K562 (cell line): ENCODE data around the gene DRAXIN. TPM values are rescaled to one million over a fixed set of nuclear protein-coding genes. Genes with fewer than 3 reads are reported as not detected.

Experiments
- CREM ChIP-seq: IDR thresholded peaks from 2 replicates; pipeline ENCODE4 v1.6.1; 2014; ENCODE audit warnings: antibody characterized with exemption, low read depth
- CTBP1 ChIP-seq: fragments of 450-650 bp; IDR thresholded peaks from 2 replicates; pipeline ENCODE4 v1.6.1; 2016; ENCODE audit warnings: borderline replicate concordance
- E2F6 ChIP-seq, 2 experiments: IDR thresholded peaks; 2 replicates each; pipeline ENCODE4 v1.6.1; 2011; ENCODE audit warnings: borderline replicate concordance in 1 of 2, control low read depth in 1 of 2, low read depth in 1 of 2, low read length in 1 of 2, mild to moderate bottlenecking in 1 of 2, mixed read lengths in 1 of 2, moderate library complexity in 1 of 2; ENCODE audit not compliant: insufficient read depth in 1 of 2, insufficient read length in 1 of 2, poor library complexity in 1 of 2, severe bottlenecking in 1 of 2; ENCODE audit errors: extremely low read depth in 1 of 2
- HDAC1 ChIP-seq, 2 experiments: fragments of 450-650 bp; IDR thresholded peaks; 2 replicates each; pipeline ENCODE4 v1.6.1; 2016 to 2017; ENCODE audit warnings: inconsistent platforms in 1 of 2, mild to moderate bottlenecking in 1 of 2, moderate library complexity in 1 of 2
- HDGF ChIP-seq: fragments of 450-650 bp; IDR thresholded peaks from 2 replicates; pipeline ENCODE4 v1.6.1; 2016
- HMG20B ChIP-seq: fragments of 250-450 bp; sonication (Bioruptor Pico); IDR thresholded peaks from 2 replicates; pipeline ENCODE4 v1.5.0; 2021; ENCODE audit warnings: mild to moderate bottlenecking
- KAT7 ChIP-seq: sonication (generic); formaldehyde crosslinking; IDR thresholded peaks from 2 replicates; pipeline ENCODE4 v1.8.0; 2022; ENCODE audit warnings: missing genetic modification reagents, mild to moderate bottlenecking, borderline replicate concordance
- KDM2B ChIP-seq: fragments of 250-450 bp; sonication (Bioruptor Pico); IDR thresholded peaks from 2 replicates; pipeline ENCODE4 v1.8.0; 2021; ENCODE audit warnings: mild to moderate bottlenecking, moderate library complexity
- MAZ ChIP-seq, 2 experiments: fragments of 450-650 bp in 1 of 2; sonication (generic) in 1 of 2; formaldehyde crosslinking; IDR thresholded peaks in 1 of 2; conservative IDR thresholded peaks in 1 of 2; 2 replicates each; pipeline versions ENCODE4 v1.4.0 to v1.5.0; 2020; ENCODE audit warnings: mild to moderate bottlenecking in 1 of 2, missing genetic modification reagents in 1 of 2
- MCM7 ChIP-seq, 2 experiments: fragments of 450-650 bp; IDR thresholded peaks; 2 replicates each; pipeline ENCODE4 v1.6.1; 2016 to 2018
- PKNOX1 ChIP-seq: fragments of 450-650 bp; IDR thresholded peaks from 2 replicates; pipeline ENCODE4 v1.6.1; 2016
- RAD21 ChIP-seq, 2 experiments: fragments of 250-450 bp in 1 of 2; fragments of 450-650 bp in 1 of 2; sonication (Bioruptor Pico) in 1 of 2; formaldehyde crosslinking in 1 of 2; IDR thresholded peaks in 1 of 2; conservative IDR thresholded peaks in 1 of 2; 2 replicates each; pipeline versions ENCODE4 v1.4.0 to v1.8.0; 2020 to 2022; ENCODE audit warnings: mild to moderate bottlenecking in 2 of 2, moderate library complexity in 1 of 2
- SRF ChIP-seq, 2 experiments: fragments of 250-450, 450-650 bp in 1 of 2; sonication (Bioruptor Pico) in 1 of 2; sonication (generic) in 1 of 2; formaldehyde crosslinking; IDR thresholded peaks; 2 replicates each; pipeline versions ENCODE4 v1.5.0 to v1.5.1; 2020 to 2022; ENCODE audit warnings: mild to moderate bottlenecking in 1 of 2, missing genetic modification reagents in 1 of 2
- SRSF9 ChIP-seq: fragments of 200-400 bp; formaldehyde crosslinking; IDR thresholded peaks from 2 replicates; pipeline ENCODE4 v1.6.1; 2017; ENCODE audit warnings: low read depth, low read length, borderline replicate concordance
- TCF3 ChIP-seq: sonication (generic); formaldehyde crosslinking; IDR thresholded peaks from 2 replicates; pipeline ENCODE4 v1.4.0; 2020; ENCODE audit warnings: mild to moderate bottlenecking, missing genetic modification reagents
- TEAD4 ChIP-seq, 2 experiments: sonication (generic) in 1 of 2; formaldehyde crosslinking in 1 of 2; IDR thresholded peaks; 2 replicates each; pipeline versions ENCODE4 v1.6.1 to v1.8.0; 2012 to 2022; ENCODE audit warnings: borderline replicate concordance in 1 of 2, inconsistent platforms in 1 of 2, low read length in 1 of 2, mild to moderate bottlenecking in 1 of 2, missing genetic modification reagents in 1 of 2
- TRIM28 ChIP-seq: fragments of 450-650 bp; IDR thresholded peaks from 2 replicates; pipeline ENCODE4 v1.6.1; 2017
- ZNF121 ChIP-seq: sonication (generic); formaldehyde crosslinking; conservative IDR thresholded peaks from 2 replicates; pipeline ENCODE4 v1.8.0; 2022; ENCODE audit warnings: missing genetic modification reagents
- ZNF146 ChIP-seq: IDR thresholded peaks from one replicate; pipeline ENCODE4 v1.6.1; 2018; ENCODE audit warnings: missing compliant biosample characterization; ENCODE audit not compliant: unreplicated experiment
- ZNF282 ChIP-seq: sonication (generic); formaldehyde crosslinking; IDR thresholded peaks from 2 replicates; pipeline ENCODE4 v1.8.1; 2023; ENCODE audit warnings: missing genetic modification reagents
- ZNF584 ChIP-seq: fragments of 200-800 bp; sonication (Bioruptor generic); IDR thresholded peaks from 2 replicates; pipeline ENCODE4 v1.6.1; 2016; ENCODE audit warnings: low read depth, mild to moderate bottlenecking, missing genetic modification characterization, missing compliant biosample characterization
- ZNF696 ChIP-seq: fragments of 250-450 bp; sonication (Bioruptor Pico); conservative IDR thresholded peaks from 2 replicates; pipeline ENCODE4 v1.4.0; 2020; ENCODE audit warnings: mild to moderate bottlenecking, moderate library complexity
- ZNF75A ChIP-seq: fragments of 450-650 bp; formaldehyde crosslinking; IDR thresholded peaks from 2 replicates; pipeline ENCODE4 v1.4.0; 2020; ENCODE audit warnings: mild to moderate bottlenecking
- polyA plus RNA-seq, 8 experiments: library from polyadenylated mRNA; depleted of rRNA in 4 of 8; stranded (reverse) in 5 of 8; unstranded in 3 of 8; fragments of >200 nt; fragmentation: Nextera tagmentation in 2 of 8; fragmentation: Illumina TruSeq in 1 of 8; extraction: Ambion mirVana in 2 of 8; extraction: Trizol in 1 of 8; gene quantifications; 2 replicates each; pipeline versions ENCODE4 v1.2.1 to v1.2.3, GENCODE V29; 2011 to 2014; ENCODE audit warnings: inconsistent platforms in 1 of 8, missing spikeins in 1 of 8
- total RNA-seq, 7 experiments: library from RNA; depleted of rRNA in 6 of 7; stranded (reverse); fragments of >200 nt in 6 of 7; fragmentation: Illumina TruSeq in 2 of 7; extraction: Trizol in 2 of 7; gene quantifications; 2 replicates each; pipeline versions ENCODE4 v1.2.1 to v1.2.3, GENCODE V29; 2011 to 2021; ENCODE audit warnings: low replicate concordance in 1 of 7
- TF ChIP-seq, protein P1 (sequence below): IDR thresholded peaks from 2 replicates; pipeline ENCODE4 v1.6.1; 2011; ENCODE audit warnings: borderline replicate concordance, low read depth, mild to moderate bottlenecking, moderate library complexity, low read length; ENCODE audit not compliant: insufficient read depth, poor library complexity, severe bottlenecking

DRAXIN gene
- total and polyA plus RNA-seq, 9 of the 15 experiments (the other 6 are each of a cell fraction or from before 2014, with no cell fraction given) = 0.01 to 0.04 (median 0.01) TPM; not detected in 6

DNA sequence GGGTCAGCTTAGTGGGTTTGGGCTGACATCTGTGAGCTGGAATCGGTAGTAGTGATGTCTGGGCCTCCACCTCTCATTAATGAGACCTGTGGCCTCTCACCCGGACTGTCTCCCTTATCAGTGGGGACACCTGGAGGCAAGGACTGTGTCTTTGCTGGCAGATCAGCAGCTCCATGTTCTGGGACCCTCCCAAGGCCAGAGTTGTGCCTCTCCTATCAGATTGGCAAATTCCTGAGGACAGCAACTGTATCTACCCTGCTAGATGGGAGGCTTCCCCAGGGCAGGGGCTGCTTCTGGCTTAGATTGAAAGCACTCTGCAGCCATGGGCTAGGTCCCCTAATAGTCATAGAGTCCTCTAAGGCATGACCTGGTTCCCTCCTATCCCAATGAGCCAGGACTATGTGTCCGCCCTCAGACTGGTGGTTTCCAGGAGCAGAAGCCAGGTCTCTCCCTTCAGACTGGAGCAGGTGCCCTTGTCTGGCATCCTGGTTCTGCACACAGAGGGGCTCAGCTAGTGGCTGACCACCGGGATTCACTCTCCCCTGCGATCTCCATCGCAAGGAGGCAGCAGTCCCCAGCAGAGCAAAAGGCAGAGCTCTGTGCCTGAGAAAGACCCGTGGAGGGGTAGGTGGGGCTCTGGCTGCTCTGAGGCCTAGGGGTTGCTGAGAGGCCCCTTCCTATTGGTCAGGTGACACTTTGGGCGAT is 5.8 kb downstream of the DRAXIN start (continued):
- no peak for TF ChIP-seq ZNF696 (CRISPR knock-in tag)
- TF ChIP-seq RAD21 (CRISPR knock-in tag; conservative IDR thresholded peaks at IDR 0.05 in 1 of 2, IDR thresholded peaks at IDR 0.05 in 1 of 2) = 0 out of 4 replicates have a peak, but pooled peaks of 1 of the 2 experiments have one; percentile 28
- no peak for TF ChIP-seq HDGF
- TF ChIP-seq MCM7 (IDR thresholded peaks at IDR 0.05) = no peak
- TF ChIP-seq TEAD4 (IDR thresholded peaks at IDR 0.05; ENCODE audit: low read length) = peak; percentile 75
- TF ChIP-seq TEAD4 (CRISPR knock-in tag; IDR thresholded peaks at IDR 0.05; ENCODE audit: borderline replicate concordance) = no peak
- TF ChIP-seq HMG20B (CRISPR knock-in tag) = no peak
- TF ChIP-seq MAZ (CRISPR knock-in tag; conservative IDR thresholded peaks at IDR 0.05 in 1 of 2, IDR thresholded peaks at IDR 0.05 in 1 of 2) = no peak
- no peak for TF ChIP-seq HDAC1 (IDR thresholded peaks at IDR 0.05)
- TF ChIP-seq, protein P1, sequence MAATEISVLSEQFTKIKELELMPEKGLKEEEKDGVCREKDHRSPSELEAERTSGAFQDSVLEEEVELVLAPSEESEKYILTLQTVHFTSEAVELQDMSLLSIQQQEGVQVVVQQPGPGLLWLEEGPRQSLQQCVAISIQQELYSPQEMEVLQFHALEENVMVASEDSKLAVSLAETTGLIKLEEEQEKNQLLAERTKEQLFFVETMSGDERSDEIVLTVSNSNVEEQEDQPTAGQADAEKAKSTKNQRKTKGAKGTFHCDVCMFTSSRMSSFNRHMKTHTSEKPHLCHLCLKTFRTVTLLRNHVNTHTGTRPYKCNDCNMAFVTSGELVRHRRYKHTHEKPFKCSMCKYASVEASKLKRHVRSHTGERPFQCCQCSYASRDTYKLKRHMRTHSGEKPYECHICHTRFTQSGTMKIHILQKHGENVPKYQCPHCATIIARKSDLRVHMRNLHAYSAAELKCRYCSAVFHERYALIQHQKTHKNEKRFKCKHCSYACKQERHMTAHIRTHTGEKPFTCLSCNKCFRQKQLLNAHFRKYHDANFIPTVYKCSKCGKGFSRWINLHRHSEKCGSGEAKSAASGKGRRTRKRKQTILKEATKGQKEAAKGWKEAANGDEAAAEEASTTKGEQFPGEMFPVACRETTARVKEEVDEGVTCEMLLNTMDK = no peak
- peak; percentile 94 for TF ChIP-seq TRIM28
- TF ChIP-seq ZNF121 (CRISPR knock-in tag) = no peak
- no peak for TF ChIP-seq E2F6 (IDR thresholded peaks at IDR 0.05; ENCODE audit: borderline replicate concordance in 1 of 2, extremely low read depth in 1 of 2, insufficient read depth in 1 of 2, insufficient read length in 1 of 2, low read depth in 1 of 2, low read length in 1 of 2, poor library complexity in 1 of 2, severe bottlenecking in 1 of 2)
- TF ChIP-seq KDM2B = no peak
- TF ChIP-seq ZNF75A = no peak
- no peak for TF ChIP-seq ZNF282 (CRISPR knock-in tag)
- TF ChIP-seq KAT7 (CRISPR knock-in tag) = no peak
- no peak for TF ChIP-seq ZNF146
- TF ChIP-seq CTBP1 = peak; percentile 60; the same call in 1 of the 2 replicates
- no peak for TF ChIP-seq ZNF584 (CRISPR knock-in tag)
- no peak for TF ChIP-seq SRF (CRISPR knock-in tag; IDR thresholded peaks at IDR 0.05)
- no peak for TF ChIP-seq CREM
- TF ChIP-seq PKNOX1 = peak; percentile 13; the same call in 1 of the 2 replicates
- no peak for TF ChIP-seq SRSF9
- TF ChIP-seq TCF3 (CRISPR knock-in tag) = peak; percentile 93
